Measurements from ENCODE around the gene RAB2B.
"Not testable (repeated sequence)": the region's sequence is repeated elsewhere in the genome, so short reads cannot be mapped to it uniquely, and the experiment has no call there.

Gene RAB2B

DNA sequence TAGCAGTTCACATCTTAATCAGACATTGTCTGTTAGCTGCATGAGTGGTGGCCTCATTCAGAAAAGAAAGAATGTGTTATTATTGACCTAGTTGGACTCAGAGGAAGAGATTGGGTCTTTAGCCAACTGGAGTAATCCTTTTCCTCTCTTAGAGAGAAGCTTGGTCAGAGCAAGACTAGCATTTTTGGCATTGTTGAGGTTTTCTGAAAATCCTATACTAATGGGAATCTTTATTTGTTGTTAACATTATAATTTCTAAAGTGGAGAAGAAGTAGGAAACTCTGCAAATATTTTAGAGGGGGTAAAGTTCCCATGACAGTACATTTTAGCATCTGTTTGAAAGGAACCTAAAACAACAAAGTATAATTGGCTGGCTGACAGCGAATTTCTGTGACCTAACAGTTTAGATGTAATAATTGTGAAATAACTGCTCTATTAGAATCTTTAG, 9.9 kb upstream of the RAB2B start:
- no peak for DNase-seq (ENCODE audit: low spot score)

GRCh38 chr14:21476523-21476924, 235 bp downstream of the RAB2B start:
- DNase-seq (ENCODE audit: low spot score): peak; percentile 86

DNA sequence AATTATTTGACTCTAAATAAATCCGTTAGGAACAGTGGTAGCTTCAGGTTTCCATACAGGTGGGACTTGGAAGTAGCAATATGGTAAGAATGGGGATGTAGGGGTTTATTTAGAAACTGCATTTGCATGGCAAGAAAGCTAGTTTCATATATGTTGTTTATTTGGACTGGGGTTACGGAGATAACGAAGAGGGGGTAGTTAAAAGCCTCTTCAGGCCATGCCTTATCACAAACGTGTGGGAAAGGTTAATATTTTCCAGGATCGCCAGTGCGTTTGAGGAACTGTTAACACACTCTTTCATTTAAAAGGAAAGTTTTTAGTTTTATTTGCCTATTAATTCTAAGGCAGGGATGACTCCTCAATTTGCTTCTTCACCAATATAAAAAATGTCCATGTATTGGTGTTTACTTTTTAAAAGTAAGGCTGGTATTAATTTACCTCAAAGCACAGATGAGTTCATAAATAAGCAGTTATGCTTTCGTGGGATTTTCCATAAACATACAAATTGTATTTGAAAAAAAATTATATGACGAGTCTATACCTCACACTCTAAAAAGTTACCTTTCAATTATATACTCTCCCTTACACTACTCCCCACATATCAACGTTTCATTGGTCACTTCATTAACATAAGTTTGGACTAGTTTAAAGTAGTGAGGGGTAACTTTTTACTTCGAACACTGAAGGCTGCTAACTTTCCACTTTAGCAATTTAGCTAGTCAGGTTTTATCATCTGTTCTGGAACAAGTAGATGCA, 814 bp downstream of the RAB2B start:
- no peak for DNase-seq (ENCODE audit: low spot score)

DNA sequence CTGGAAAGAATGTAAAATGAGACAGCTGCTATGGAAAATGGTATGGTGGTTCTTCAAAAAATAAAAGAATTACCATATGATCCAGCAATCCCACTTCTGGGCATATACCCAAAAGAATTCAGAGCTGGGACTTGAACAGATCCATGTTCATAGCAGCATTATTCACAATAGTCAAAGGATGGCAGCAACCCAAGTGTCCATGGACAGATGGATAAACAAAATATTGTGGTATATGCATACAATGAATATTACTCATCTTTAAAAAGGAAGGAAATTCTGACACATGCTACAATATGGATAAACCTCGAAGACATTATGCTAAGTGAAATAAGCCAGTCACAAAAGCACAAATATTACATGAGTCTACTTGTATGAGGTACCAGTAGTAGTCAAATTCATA, 9.1 kb downstream of the RAB2B start:
- DNase-seq (ENCODE audit: low spot score): no peak

- peak; percentile 98 for DNase-seq (ENCODE audit: low spot score)
These were observed 20.7 kb downstream of the RAB2B start, which contains the start of gene CHD8 for GRCh38 chr14:21455912-21456667. Gene CHD8, minus strand, starts transcription at chr14:21456123. Its CDS starts 24,480 bp downstream, at chr14:21431643.

DNA sequence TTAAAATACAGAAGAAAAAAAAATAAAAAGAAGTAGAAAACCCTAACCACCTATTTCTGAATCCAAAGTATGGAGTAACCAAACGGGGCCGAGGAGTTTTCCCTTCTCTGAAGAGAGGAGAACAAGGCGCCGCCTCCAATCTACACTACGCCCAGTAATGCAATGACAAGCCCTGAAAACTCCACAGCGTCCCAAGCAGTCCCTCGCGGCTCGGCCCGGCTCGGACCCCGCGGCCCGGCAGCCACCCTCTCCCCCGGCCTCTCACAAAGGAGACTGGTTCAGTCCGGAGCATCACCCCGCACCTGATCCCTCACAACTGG, 21.2 kb downstream of the RAB2B start:
- no peak for DNase-seq (ENCODE audit: low spot score)

GRCh38 chr14:21454843-21455544, 21.8 kb downstream of the RAB2B start:
- DNase-seq (ENCODE audit: low spot score): no peak

DNA sequence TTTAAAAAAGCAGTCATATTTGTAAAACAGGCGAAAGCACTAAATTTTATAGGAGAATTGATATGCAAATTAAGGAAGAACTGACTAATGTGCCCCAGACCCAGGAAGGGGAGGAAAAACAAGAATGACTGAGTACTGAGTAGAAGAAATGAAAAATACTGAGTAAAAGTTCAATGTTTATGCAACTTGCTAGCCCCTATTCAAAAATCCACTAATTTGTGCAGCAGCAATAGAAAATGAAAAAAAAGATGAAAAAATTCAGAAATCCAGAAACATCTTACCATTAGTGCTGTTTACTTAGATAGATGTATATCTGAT, 26.9 kb downstream of the RAB2B start:
- no peak for DNase-seq (ENCODE audit: low spot score)

GRCh38 chr14:21442657-21443056, 34.1 kb downstream of the RAB2B start:
- not testable (repeated sequence) for DNase-seq (ENCODE audit: low spot score)

DNA sequence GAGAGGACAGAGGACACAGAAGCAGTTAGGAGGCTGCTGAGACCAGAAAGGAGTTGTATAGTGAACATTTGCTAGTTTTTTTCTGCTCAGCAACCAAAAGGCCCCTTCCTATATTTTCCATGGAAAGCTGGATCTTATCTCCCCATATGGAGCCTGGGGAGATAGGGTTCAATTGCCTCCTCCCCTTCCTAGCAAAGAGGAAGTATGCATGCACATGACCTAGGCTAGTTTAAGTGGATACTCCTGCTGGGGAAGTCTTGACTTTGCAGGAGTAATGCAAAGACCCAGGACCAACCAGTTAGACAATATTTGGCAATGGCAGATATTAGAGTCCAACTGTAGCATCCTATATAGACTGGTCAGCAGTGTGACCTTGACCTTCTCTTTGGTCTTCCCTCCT, 35.9 kb downstream of the RAB2B start:
- no peak for DNase-seq (ENCODE audit: low spot score)

- DNase-seq (ENCODE audit: low spot score): peak; percentile 98
These were observed 39.5 kb downstream of the RAB2B start for GRCh38 chr14:21437063-21437901.

- no peak for DNase-seq (ENCODE audit: low spot score)
These were observed 40.1 kb downstream of the RAB2B start for GRCh38 chr14:21436567-21437062.

DNA sequence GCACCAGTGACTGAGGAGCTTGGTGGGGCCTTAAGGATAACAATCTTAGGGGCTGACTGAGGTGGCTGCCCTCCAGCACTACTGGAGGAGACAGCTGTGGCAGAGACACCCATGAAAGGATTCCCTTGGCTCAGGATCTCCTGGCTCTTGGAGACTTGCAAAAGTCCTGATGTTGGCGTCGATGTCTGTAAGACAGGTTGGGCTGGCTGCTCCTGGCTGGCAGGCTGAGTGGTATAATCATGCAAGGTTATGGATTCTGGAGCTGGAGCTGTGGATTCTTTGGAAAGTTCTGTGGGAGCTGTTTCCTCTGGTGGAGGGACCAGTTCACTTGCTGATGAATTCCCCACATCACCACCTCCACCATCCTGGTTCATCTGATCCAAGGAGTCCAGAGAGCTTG, 45.6 kb downstream of the RAB2B start:
- no peak for DNase-seq (ENCODE audit: low spot score)

DNA sequence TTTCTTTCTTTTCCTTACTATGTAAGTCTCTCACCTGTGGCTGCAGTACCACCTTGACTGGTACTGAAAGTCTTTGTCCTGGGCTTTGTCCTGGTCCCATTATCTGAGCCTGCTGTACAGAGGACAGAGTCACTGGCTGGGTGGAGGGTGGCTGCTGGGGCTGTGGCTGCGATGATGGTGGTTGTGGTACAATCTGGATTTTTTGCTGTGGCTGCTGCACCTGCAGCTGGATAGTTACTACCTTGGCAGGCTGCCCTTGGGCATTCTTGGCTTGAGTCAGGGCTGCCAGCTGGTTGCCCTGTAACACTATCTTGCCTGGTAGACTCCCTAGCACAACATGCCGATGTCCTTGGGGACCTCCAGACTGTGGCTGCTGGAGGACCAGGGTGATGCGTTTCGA, 47.8 kb downstream of the RAB2B start:
- no peak for DNase-seq (ENCODE audit: low spot score)

DNA sequence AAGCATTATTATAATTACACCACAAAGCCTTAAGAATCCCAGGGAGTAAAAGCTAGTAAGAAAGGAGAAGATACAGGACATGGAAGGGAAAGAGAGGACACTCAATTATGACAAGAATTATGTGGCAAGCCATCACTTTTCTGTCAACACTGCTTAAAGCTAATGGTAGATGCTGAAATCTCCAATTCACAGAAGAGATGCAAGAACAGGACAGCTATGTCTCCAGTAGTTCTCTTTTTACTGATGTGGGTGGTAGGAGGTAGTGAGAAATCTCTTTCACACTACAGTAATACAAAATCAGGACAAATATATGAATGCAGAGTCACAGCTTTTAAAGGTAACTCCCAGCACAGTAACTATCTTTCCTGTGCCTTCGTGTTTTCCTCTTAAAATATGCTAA, 50.1 kb downstream of the RAB2B start:
- no peak for DNase-seq (ENCODE audit: low spot score)

GRCh38 chr14:21419528-21419927, 57.2 kb downstream of the RAB2B start:
- no peak for DNase-seq (ENCODE audit: low spot score)

GRCh38 chr14:21415329-21415728, 61.4 kb downstream of the RAB2B start:
- DNase-seq (ENCODE audit: low spot score): no peak

DNA sequence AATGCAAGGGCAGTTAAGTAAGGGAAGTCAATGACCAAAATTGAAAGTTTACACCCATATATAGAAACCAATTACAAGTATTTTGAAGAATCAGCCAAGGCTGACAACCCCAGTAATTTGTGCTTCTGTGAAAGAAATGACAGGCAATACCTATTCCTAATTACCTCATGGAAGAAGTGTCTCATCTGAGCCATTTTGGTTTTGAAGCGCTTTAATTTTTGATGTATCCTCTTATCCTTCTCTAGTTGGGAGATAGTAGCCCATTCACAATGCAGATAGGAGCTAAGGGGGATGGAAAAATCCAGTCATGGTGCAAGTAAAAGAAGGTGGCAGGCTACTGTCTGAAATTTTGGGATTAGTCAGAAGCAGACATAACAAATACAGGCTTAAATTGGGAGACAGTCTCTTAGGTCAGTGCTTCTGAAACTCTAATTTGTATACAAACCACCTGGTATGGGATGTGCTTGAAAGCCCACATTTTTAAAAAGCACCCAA, 62.6 kb downstream of the RAB2B start:
- DNase-seq (ENCODE audit: low spot score): no peak

Data from ecto neural progenitor cell (in vitro differentiated cells).